Measurements from ENCODE around the gene AGTRAP.

AGTRAP gene

DNA sequence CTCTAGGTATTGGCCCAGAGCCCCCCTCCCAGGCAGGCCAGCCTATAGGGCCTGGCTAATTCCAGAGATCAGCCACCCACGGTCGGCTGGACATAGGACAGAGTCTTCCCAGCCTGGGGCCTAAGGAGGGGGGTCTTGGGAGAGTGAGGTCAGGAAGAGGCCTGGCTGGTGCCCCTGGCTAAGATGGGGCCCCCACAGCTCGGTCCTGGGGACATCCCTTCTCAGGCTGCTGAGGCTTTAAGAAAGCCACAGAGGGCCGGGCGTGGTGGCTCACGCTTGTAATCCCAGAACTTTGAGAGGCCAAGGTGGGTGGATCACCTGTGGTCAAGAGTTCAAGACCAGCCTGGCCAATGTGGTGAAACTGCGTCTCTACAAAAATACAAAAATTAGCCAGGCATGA is 28.6 kb downstream of the AGTRAP start:
- DNase-seq = no peak

DNA sequence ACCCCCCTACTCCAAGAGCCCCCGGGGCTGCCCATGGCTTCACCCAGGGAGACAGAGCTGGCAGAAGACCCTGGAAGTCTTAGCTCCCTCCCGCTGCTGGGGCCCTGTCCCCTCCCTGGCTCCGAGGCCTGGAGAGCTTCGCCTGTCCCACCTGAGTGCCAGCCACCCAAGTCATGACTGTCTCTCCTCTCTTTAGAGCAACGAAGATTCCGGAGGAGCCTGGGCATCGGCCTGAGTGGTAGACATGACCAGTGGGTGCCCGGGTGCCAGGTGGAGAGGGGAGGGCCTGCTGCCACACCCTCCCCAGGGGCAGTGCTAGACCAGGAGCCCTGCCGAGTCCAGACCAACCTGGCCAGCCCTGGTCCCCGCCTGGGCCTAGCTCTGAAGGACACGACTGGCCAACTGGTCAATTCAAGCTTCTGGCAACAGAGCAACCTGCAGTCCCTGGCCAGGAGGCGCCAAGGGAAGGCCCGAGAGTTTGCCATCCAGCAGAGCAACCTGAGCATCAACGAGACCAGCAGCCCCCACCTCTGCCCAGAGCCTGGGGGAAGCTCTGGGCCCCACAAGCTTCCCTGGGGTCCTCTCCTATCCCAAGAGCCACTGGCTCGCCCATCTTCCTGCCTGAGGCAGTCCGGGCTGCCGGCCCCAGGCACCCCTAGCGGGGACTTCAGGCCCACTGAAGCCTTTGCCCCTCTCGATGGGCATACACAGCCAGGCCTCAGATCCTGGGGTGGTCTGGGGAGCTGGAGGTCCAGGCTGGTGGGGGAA is 29.9 kb downstream of the AGTRAP start:
- DNase-seq = no peak

DNA sequence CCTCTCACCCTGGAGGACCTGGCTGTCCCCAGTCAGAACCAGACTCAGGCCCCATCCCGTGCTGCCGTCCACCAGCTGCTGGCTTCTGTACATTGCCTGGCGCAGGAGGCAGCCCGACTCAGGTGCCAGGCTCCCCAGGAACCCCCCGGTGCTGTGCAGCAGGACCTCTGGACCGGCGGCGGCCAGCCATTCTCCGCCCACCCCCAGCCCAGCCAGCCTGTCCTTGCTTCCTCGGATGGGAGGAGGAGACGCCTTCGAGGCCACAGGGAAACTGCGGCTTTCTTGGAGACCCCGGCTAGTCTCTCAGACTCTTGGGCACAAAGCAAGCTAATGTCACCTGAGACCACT is 30.5 kb downstream of the AGTRAP start:
- no peak for DNase-seq

DNA sequence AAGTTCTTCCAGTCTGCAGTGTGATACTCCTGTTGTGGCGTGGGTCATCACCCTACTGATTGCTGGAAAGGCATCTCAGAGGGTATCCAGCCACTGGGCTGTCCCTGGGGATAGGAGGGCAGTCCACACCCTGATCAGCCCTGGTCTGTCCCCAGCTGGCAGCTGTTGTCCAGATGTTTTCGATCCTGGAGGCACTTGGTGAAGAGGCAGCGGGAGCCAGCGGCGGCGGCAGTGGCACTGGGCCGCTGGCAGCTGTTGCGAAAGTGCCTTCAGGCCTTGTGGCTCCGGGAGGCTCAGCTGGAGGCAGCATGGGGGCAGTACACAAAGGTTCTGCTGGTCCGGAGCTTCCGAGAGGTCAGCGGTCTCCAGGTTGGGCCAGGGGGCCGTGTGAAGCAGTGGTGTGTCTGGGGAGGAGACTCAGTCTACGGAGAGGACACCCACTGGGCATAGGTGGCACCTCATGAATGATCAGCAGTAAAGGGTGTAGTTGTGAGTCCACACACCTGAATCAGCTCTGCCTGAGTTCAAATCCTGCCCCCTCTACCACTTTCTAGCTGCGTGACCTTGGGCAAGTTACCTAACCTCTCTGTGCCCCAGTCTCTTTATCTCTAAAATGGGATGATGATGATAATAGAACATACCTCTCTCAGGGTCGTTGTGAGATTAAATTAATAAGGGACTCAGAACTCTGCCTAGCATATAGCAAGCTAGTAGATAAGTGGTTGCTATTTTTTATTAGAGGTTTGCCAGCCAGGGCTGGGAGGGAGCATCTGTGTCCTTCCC is 32.2 kb downstream of the AGTRAP start:
- no peak for DNase-seq

DNA sequence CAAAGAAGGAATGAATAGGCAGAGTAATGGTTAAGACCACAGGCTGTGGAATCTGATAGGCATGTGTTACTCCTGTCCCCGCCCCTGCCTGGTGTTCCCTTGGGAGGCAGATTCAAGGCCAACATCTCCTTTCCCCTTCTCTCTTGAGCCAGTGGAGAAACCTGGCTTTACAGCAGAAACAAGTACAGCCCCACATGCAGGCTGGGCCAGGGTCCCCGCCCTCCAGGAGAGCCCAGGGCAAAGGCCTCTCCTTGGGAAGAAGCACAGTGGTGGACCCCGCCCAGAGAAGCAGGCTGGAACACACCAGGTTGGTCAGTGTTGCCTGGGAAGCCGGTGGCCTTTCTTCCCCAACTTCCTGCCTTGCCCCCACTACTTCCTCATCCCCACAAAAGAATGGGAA is 32.9 kb downstream of the AGTRAP start:
- DNase-seq = no peak

DNA sequence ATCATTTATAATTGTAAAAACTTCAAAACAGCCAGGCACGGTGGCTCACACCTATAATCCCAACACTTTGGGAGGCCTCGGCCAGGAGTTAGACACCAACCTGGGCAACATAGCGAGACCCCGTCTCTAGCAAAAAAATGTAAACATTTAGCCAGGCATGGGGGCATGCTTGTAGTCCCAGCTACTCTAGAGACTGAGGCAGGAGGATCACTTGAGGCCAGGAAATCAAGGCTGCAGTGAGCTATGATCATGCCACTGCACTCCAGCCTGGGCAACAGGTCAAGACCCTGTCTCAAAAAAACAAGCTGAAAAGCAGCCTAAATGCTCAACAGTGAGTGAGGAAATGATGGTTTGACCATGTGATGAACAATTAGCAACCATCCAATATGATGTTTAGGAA is 33.3 kb downstream of the AGTRAP start:
- no peak for DNase-seq

DNA sequence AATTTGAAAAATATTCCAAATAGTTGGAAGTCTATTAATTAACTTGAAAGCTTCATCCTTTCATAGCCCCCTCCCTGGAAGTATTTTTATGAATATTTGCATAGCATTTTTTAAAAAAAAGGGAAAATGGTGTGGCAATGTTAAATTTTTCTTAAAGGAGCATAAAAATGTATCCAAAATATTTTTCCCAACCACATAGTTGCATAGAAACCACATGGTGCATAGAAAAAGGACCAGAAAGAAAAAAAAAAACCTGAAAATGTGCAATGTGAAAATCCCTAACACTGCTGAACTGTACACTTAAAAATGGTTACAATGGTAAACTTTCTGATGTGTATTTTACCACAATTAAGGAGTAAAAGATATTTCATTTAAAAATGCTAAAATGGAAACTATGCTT is 34.1 kb downstream of the AGTRAP start:
- no peak for DNase-seq

DNA sequence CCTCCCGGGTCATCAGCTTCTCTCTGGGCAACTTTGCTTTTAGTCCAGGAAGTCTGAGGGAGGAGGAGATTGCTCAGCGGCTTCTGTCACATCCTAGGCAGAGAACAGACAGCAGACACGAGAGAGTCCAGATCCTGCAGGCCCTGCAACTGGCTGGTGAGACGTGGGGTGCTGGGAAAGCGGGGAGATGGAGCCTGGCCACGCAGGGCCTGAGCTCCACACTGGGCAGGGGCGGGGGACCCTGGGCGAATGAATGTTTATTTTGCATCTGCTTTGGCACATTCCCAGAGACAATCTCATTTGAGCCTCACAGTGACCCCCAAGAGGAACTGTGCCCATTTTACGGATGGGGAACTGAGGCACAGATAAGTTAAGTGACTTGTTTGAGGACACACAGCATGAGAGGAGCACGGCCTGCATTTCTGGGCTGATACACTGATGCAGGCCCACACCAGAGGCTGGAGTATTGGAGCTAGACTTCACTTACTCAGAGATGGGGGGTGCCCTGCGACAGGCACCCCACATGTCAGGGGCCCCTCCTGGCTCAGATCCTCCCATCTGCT is 35.6 kb downstream of the AGTRAP start:
- no peak for DNase-seq

DNA sequence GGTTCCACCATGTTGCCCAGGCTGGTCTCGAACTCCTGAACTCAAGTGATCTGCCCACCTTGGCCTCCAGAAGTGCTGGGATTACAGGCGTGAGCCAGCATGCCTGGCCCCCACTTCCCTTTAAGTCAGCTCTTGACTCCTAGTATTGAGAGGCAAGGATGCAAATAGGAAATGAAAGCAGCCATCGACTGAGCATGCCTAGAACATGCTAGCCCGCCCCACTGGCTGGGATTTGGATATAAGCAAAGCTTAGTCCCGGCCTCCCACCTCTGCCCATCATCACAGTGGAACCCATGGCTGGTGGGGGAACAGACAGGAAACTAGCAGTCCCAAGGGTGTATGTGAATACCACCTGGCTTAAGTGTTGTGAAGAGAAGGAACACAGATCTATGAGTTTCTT is 36.5 kb downstream of the AGTRAP start:
- DNase-seq = no peak

DNA sequence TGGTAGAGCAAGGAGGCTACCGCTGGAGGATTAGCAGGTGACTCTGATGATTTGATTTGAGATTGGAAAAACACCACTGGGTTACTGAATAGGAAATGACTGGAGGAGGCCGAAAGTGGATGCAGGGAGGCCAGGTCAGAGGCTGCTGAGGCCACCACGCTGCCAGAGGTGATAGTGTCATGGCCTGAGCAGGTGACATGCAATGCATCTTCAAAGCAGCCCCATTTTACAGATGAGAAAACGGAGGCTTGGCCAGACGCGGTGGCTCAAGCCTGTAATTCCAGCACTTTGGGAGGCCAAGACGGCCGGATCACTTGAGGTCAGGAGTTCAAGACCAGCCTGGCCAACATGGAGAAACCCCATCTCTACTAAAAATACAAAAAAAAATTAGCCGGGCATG is 38.8 kb downstream of the AGTRAP start:
- no peak for DNase-seq

DNA sequence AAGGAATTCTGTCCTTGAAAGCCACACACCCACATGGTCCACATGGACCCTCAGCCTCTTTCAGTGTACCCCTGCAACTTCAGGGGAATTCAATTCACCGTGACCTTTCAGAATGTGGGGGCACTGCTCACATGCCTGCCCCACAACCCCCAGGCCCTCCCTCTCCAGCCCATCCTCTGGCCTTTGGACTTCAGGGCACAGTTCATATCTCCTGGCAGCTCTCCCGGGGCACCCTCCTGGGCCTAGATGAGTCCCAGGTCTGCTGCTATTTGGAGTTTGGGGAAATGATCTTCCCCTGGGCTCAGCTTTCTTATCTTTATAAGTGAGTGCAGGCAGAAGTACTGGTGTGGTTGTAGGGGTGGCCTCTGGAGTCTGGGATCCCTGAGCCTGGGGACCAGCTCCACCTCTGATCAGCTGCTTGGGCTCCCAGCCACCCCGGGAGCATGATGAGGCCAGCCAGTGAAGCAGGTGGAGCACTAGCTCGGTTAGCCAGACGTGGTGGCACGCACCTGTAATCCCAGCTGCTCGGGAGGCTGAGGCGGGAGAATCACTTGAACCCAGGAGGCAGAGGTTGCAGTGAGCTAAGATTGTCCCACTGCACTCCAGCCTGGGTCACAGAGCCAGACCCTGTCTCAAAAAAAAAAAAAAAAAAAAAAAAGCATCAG is 41.9 kb downstream of the AGTRAP start:
- no peak for DNase-seq

DNA sequence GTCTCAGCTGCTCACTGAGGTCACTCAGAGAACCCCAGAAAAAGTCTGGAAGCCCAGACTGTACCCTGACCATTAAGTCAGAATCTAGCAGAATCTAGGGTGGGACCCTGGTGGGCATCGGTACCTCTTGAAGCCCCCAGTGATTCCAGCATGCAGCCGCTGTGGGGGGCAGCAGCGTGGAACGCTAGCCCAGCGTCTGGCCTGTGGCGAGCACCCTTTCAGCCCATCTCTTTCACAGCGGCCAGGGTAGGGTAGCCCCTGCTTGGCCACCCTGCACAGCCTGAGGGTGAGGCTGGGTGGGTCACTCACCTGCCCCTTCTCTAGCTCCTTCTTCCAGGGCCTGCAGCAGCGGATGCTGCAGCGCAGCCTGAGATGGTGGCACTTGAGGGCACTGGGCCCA is 42.4 kb downstream of the AGTRAP start:
- DNase-seq = no peak

DNA sequence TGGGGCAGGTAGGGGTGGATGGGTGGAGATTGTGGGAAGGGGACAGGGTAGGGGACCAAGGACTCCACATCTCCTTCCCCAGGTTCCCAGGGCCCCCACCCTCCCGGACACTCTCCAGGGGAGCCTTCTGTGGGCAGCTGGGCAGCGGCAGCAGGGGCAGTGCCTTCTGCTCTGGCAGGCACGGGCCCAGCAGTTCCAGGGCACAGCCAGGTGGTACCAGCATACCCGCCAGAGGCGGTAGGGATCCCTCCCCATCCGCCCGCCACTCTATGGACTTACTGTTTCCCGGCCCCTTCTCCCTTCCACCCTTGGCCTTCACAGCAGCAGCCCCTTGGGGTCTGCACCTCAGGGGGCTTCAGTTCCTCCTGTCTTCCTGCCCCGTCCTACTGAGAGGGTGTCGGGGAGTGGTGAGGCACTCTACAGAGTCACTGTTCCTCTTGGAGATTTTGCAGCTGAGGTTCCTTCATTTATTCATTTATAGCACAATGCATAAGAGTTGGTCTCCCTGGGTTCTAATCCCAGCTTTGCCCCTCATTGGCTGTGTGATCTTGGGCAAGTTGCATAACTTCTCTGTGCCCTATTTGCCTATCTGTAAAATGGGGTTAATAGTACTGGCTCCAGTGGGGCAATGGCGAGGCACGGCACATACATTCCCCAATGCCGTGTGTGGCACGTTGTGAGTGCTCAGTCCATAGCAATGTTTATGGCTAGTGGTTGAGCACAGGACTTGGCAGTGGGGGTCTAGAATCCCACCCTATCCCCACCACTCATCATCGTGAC is 43.1 kb downstream of the AGTRAP start:
- no peak for DNase-seq

DNA sequence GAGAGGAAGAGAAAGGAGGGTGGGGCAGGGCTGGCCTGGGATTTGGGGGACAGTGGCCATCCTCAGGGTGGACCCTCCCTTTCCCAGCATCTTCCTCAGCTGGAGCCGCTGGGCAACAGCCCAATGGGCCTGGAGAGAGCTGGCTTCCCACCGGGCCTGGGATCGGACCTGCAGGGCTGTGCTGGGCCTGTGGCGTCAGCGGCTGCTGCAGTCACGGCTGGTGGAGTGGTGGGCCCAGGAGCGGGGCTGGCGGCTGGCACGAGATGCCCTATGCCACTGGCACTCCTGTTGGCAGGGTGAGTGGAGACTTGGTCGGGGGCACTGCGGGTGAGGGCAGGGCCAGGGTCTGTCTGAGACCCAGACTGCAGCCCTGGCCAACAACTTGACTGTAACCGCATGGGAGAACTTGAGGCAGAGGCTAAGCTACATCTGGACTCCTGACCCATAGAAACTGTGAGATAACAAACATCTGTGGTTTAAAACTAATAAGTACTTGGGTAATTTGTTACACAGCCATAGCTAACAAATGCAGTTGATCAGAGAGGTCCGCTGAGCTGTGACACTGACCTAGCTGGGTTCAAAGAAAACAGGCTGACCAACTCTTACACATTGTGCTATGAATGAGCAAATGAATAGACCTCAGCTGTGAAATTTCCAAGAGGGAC is 43.9 kb downstream of the AGTRAP start:
- no peak for DNase-seq

DNA sequence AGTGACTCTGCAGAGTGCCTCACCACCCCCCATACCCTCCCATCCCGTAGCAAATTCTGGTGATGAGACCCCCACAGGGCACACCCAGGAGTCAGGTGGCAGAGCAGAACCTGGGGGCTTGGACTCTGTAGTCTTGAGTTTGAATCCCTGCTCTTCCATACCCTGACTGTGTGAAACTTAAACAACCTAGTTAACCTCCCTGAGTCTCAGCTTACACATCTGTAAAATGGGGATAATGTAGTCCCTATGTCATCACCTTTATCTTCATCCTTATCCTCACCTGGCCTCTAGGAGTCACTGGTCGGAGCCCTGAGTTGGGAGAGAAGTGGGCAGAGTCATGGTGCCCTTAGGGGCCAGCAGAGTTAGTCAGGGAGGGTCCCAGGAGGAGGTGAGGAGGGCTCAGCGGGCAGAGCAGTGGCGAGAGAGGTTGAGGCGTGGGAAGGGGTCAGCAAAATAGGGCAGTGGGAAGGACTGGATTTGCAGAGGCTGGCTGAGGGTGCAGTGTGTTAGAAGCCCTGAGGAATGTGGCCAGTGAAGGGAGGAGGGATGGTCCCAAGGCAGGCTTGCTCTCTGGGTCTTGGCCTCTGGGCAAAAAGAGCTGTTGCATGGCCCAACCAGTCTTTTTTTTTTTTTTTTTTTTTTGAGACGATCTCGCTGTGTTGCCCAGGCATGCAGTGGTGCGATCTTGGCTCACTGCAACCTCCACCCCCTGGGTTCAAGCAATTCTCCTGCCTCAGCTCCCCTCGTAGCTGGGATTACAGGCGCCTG is 44.6 kb downstream of the AGTRAP start:
- DNase-seq = no peak

DNA sequence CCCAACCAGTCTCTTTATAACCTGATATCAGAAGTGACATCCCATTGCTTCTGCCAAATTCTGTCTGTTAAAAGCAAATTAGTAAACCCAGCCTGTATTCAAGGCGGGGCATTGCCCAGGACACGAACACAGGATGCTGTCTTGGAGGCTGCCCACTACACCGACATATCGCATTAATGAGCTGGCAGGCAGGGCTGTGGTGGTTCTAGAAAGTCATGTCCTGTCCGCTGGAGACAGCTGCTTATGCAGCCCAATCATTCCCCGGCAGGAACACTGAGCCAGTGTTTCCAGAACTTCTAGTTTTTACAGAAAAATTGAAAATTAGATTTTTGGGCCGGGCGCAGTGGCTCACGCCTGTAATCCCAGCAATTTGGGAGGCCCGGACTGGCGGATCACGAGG is 45.4 kb downstream of the AGTRAP start:
- no peak for DNase-seq

DNA sequence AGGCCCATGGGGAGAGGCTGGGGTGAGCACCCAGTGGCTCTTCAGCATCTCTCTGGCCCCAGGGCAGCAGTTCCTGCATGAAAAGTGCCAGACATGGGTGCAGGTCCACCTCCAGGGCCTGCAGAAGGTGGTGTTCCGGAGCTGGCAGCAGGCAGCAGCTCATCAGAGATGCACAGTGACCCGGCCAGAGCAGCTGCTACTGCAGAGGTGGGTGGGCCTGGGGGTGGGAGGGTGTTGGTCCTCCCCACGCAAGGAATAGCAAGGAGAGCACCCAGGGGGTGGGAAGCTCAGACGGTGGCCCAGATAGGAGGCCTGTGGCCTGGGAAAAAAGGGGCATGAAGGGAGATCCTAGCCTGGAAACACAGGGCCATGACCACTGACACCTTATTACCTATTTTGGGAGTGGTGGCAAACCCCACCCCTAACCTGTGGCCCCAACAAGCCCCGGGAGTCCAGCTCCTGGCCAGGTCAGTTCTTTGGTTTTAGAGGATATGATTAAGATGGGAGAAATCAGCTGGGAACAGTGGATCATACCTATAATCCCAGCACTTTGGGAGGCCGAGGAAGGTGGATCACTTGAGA is 46.3 kb downstream of the AGTRAP start:
- DNase-seq = no peak

DNA sequence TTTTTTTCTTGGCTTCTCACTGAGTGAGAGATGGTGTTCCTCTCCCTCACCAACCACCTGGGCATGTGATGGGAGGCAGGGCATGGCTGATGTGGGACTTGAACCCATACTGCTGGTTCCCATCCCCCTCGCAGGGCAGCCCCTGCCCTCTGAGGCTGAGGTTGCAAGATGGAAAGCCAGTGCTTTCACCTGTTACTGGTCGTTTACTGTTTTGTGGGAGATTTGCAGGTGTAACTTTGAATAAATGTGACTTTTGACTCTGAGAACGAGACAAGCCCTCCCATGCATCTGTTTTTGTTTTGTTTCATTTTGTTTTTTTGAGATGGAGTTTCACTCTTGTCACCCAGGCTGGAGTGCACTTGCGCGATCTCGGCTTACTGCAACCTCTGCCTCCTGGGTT is 47.6 kb downstream of the AGTRAP start:
- DNase-seq = no peak

DNA sequence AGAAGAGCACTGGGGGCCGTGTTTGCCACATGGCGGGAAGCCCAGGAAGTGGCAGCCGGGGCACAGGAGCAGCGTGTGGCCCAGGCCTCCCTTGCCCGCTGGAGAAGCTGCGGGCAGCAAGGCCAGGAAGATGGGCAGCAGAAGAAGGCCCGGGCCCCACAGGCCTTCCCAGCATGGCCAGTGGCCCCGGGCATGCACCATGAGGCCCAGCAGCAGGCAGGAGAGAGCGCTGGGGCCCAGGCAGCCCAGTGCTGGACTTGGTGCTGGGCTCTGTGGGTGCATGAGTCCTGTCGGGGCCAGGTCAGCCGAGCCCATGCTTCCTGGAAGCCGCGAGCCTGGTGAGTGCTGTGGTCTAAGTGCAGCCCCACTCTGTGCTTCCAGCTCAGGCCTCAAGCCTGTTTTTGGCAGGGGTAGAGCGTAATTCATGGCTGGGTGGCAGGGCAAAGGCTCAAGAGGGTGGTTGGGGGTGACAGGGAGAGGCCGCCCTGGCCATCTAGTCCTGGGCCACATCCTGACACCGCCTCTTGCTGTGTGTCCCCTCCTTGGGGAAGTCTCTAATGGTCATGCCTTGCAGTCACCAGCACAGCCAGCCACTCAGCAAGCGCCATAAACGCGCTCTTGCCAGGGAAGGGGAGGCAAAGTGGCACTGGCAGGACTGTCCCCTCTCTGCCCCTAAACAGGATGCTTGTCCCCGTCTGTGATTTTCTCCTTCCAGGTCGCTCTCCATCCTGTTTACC is 48.5 kb downstream of the AGTRAP start:
- DNase-seq = no peak

DNA sequence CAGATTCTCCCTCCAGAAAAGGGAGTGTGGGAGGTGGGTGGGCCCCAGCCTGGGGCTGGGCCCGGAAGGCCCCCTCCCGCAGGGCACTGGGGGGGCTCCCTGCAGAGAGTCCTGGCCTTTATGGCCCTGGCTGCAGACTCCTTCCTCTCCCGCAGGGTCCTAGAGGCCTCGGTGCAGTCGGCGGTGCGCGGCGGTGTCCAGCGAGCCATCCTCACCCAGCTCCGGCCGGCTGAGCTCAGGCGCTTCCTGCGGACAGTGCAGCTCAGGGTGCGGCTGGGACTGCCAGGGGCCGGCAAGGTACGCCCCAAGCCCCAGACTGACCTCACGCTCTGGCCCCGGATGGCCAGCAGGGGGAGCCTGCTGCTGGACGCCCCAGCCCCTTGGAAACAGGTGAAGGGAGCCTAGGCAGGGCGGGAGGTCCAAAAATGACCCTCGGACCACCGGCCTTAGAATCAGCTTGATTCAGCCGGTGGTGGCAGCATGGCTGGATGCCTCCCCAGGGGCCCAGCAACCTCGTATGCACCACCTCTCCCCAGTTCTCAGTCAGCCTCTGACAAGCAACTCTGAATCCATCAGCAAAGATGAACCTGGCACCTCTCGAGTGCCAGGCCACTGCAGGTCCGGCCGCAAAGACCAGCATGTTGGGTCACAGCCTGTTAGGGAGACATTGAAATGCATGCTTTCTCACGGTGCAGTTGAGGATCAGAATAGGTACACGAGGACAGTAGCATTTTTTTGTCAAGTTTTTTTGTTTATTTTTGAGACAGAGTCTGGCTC is 49.2 kb downstream of the AGTRAP start:
- DNase-seq = no peak

Data from NCI-H1436 treated with DMSO at 0.1 percent for 48 hours (cell line).